Stimulated activated CD4-positive, alpha-beta T cell treated with anti-CD3 and anti-CD28 coated beads, Interleukin-4, amount 100 ng/mL, for 24 hours (primary cell): ENCODE measurements around the gene PRPF40B.

ENCODE experiments used
- DNase-seq: peaks from one replicate; pipeline ENCODE4 v3.0.0-alpha.2; 2020

The PRPF40B gene

GRCh38 chr12:49661746-49662145 lies 38.4 kb downstream of the PRPF40B start:
- no peak for DNase-seq

DNA sequence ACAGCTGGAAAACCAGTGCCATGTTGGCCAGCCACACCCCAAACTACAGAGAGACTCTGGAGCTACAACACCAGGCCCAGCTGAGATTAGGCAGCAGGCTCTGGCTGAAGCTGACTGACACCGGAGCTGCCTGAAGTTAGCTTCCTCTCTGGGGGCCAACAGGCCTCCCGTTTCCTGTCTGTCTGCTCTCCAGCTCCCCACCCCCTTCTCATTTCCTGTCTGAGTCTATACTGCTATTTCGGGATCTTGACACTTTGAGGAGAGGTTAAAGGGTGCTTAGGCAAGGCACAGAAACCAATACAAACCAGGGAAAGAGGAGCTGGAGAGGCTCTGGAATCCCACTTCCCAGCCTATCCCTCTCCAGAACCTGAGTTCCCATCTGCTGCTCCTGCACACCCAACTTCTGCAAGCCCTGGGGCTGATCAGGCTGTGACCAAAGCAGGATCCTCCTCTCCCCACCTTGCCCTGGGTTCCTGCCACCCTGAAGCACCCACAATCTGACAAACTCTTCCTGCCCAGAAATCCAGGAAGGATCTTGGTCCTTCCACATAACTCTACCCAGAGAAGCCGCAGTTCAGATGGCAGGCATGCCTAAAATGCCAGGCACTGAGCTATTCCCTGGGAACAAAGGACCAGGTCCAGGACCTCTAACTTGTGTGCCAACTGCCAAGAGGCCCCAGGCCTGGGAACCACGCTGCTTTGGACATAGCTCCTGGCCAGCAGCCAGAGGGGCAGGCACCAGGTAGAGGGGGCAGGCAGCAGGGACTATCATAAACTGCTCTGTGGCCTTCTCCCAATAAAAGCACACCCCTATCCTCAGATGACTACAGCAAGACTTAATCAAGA lies 39.9 kb downstream of the PRPF40B start:
- DNase-seq: peak; percentile 73

GRCh38 chr12:49664167-49664566 lies 40.8 kb downstream of the PRPF40B start:
- DNase-seq: no peak

- no peak for DNase-seq
Observed at GRCh38 chr12:49664591-49665239, 41.4 kb downstream of the PRPF40B start.

DNA sequence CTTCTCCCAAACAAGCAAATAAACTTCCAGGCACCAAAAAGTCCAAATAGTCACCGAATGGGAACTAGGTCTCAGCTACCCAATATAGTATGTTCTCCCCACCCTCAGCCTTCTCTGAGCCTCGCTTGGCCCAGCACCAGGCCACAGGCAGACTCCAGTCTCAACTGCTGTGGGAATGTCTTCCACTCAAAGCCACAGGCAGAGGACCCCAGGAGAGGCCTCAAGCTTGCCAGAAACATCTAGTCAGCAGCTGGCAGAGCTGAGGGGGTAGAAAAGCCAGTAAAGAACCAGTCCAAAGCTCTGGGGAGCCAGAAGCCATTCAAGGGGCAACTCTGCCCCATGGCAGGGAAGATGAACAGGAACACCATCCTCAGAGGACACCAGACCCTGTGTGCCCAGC lies 42.0 kb downstream of the PRPF40B start:
- DNase-seq: no peak

DNA sequence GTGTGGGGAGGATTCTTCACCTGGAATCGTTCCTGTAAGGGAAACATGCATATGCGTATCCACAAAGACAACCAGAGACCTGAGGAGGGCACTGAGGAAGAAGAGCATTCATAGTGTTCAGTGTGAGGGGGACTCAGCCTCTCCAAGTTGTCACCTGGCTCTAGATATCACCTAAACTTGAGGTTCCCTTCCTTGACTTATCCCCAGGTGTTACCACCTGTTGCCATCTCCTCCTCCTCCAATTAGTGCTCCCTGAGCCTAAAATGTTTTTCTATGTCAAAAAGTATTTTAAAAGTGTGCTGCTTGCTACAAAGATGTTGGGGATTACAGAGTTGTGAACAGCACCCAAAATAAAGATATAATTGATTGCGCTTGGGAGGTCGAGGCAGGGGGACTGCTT lies 42.8 kb downstream of the PRPF40B start:
- DNase-seq: no peak

DNA sequence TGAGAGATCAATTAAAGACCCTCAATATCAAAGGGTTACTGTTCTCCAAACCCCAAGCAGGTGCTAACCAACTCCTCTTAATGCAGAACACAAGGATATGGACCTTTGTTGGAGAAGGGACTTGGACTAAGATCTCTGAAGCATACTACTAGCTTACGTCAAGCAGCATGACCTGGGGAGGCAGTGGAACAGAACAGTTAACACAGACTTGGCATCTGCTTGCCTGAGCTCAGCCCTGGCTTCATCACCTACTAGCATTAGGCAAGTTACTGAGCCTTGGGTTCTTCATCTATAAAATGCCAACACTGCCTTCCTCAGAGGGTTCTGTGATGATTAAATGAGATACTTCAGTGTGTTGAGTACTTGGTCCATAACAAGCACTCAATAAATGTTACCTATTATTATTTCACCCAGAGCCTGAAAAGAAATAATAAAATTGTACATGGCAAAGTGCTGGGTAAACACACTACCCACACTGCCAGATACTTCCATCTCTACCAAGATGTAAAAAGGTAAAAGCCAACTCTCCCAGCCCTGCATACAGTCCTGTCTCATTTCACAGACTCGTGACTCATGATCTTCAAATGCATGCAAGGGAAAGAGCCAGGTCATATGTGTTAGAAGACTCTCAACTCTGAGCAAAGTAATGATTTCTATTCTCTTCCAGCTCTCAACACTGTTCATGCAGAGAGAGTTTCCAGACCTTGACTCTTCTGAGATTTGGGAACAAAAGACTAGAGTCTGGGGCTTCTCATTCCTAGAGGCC lies 44.1 kb downstream of the PRPF40B start:
- peak; percentile 28 for DNase-seq

GRCh38 chr12:49669796-49670195 lies 46.4 kb downstream of the PRPF40B start:
- no peak for DNase-seq

DNA sequence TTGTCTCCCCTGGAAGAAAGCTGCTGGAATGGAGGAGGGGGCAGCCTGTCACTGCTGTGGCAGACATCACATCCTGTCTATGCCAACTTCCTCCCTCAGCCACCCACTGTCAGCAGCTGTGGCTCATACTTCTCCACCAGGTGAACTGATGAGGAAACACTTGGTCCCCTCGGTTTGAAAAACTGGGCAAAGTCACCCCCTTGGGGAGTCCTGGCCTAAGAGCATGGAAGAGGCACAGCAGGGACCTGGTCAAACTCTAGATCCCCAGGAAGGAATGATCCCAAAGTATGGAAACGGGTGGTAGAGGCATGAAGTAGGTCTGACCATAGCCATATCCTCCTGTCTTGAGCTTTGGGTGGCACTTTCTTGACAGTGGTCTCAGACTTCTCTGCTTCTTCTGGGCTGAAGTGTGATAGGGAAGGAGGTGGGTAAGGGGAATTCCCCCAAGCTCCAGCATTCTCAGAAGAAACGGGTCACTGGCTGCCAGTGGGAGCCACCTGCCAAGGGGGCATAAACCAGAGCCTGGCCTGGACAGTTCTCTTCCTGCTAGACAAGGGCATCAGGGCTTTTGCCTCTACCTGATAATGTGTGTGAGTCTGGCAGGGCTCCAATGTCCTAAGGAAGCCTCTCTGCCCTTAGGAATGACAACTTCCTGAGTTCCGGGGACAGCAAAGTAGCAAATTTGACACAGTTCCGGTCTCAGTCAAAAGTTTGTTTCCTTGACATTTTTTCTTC lies 47.8 kb downstream of the PRPF40B start:
- DNase-seq: peak; percentile 57

- no peak for DNase-seq
Observed at GRCh38 chr12:49672301-49673217, 49.2 kb downstream of the PRPF40B start.

- DNase-seq: no peak
Observed at GRCh38 chr12:49673446-49674317, 50.3 kb downstream of the PRPF40B start.

- DNase-seq: no peak
Observed at GRCh38 chr12:49674318-49674981, 51.1 kb downstream of the PRPF40B start.

GRCh38 chr12:49675137-49675536 lies 51.8 kb downstream of the PRPF40B start:
- no peak for DNase-seq

DNA sequence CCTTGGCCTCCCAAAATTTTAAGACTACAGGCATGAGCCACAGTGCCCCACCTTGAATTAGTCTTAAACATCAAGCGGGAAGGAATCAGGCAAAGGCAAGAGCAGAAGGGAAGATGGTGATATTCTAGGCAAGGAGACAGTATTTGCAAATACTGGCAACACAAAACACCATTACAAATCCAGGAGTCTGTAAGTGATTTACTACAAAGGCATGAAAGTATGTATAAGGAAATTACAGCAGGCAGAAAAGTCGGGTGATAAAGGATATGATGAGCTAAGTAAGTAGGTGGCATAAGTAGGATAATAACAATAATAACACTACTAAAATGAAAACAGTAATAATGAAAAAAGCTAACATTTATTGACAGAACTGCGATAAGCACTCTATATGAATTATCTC lies 55.4 kb downstream of the PRPF40B start:
- DNase-seq: no peak

- DNase-seq: no peak
Observed at GRCh38 chr12:49680075-49680474, 56.7 kb downstream of the PRPF40B start.

GRCh38 chr12:49683599-49684309 lies 60.4 kb downstream of the PRPF40B start:
- no peak for DNase-seq

- no peak for DNase-seq
Observed at GRCh38 chr12:49684310-49684854, 61.0 kb downstream of the PRPF40B start.

DNA sequence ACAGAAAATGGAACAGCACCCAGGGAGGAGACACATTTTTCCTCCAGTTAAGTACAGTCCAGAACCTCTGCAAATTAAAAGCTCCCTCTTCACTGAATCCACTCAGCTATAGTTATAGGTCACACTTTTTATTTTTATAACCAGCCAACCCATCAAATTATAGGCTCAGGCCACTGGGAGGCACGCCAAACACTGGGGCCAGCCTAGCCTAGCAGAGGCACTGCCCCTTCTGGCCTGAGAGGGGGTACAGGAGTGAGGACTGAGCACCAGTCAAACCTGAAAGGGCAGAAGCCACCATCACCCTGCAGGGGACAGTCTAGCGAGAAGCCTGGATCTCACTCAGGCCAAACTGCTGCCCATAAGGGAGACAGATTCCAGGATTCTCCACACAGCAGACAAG lies 64.6 kb downstream of the PRPF40B start:
- no peak for DNase-seq

- no peak for DNase-seq
Observed at GRCh38 chr12:49689237-49689636, 65.9 kb downstream of the PRPF40B start.
